HEK293T (cell line): ENCODE results near the gene FBXO34.
"Not testable (repeated sequence)": the region's sequence is repeated elsewhere in the genome, so short reads cannot be mapped to it uniquely, and the experiment has no call there.

Experiments used
- CTCF ChIA-PET: fragments of 350-600 bp; formaldehyde crosslinking; extraction: SDS; loops from one replicate; lab custom pipeline; 2021; ENCODE audit warnings: antibody characterized with exemption, inconsistent platforms; lab: Yijun Ruan, JAX
- POLR2A ChIA-PET: fragments of 350-600 bp; formaldehyde crosslinking; extraction: SDS; loops from one replicate; lab custom pipeline; 2020; ENCODE audit warnings: antibody characterized with exemption, inconsistent platforms; lab: Yijun Ruan, JAX
- DNase-seq: peaks from one replicate; pipeline ENCODE4 v3.0.0; 2012; ENCODE audit warnings: mixed read lengths; ENCODE audit errors: extremely low spot score
- ARNT ChIP-seq: fragments of 450-650 bp; IDR thresholded peaks from 2 replicates; pipeline ENCODE4 v1.6.1; 2017; ENCODE audit warnings: mild to moderate bottlenecking
- BHLHE40 ChIP-seq: fragments of 450-650 bp; IDR thresholded peaks from 2 replicates; pipeline ENCODE4 v1.6.1; 2016; ENCODE audit warnings: mild to moderate bottlenecking, moderate library complexity, borderline replicate concordance
- CTBP1 ChIP-seq: fragments of 450-650 bp; IDR thresholded peaks from 2 replicates; pipeline ENCODE4 v1.6.1; 2016; ENCODE audit warnings: borderline replicate concordance
- ELF4 ChIP-seq: fragments of 450-650 bp; IDR thresholded peaks from 2 replicates; pipeline ENCODE4 v1.6.1; 2017; ENCODE audit warnings: antibody characterized with exemption
- FOXA1 ChIP-seq: fragments of 450-650 bp; IDR thresholded peaks from 2 replicates; pipeline ENCODE4 v1.6.1; 2016; ENCODE audit warnings: mild to moderate bottlenecking
- FOXK2 ChIP-seq: fragments of 450-650 bp; IDR thresholded peaks from 2 replicates; pipeline ENCODE4 v1.6.1; 2016; ENCODE audit warnings: mild to moderate bottlenecking
- FOXM1 ChIP-seq: fragments of 450-650 bp; IDR thresholded peaks from 2 replicates; pipeline ENCODE4 v1.6.1; 2017; ENCODE audit warnings: mild to moderate bottlenecking, borderline replicate concordance
- HDGF ChIP-seq: fragments of 450-650 bp; IDR thresholded peaks from 2 replicates; pipeline ENCODE4 v1.6.1; 2017; ENCODE audit warnings: antibody characterized with exemption, borderline replicate concordance
- L3MBTL2 ChIP-seq: fragments of 450-650 bp; conservative IDR thresholded peaks from 2 replicates; pipeline ENCODE4 v1.6.1; 2016; ENCODE audit warnings: mild to moderate bottlenecking
- LEF1 ChIP-seq: fragments of 450-650 bp; IDR thresholded peaks from 2 replicates; pipeline ENCODE4 v1.6.1; 2017; ENCODE audit warnings: mild to moderate bottlenecking, borderline replicate concordance
- NFRKB ChIP-seq: fragments of 450-650 bp; IDR thresholded peaks from 2 replicates; pipeline ENCODE4 v1.6.1; 2016; ENCODE audit warnings: mild to moderate bottlenecking, moderate library complexity
- SP1 ChIP-seq: fragments of 450-650 bp; IDR thresholded peaks from 2 replicates; pipeline ENCODE4 v1.6.1; 2017
- SUZ12 ChIP-seq: fragments of 450-650 bp; IDR thresholded peaks from 2 replicates; pipeline ENCODE4 v1.6.1; 2016; ENCODE audit warnings: mild to moderate bottlenecking
- TARDBP ChIP-seq: fragments of 450-650 bp; IDR thresholded peaks from 2 replicates; pipeline ENCODE4 v1.6.1; 2016
- ZNF384 ChIP-seq: fragments of 450-650 bp; IDR thresholded peaks from 2 replicates; pipeline ENCODE4 v1.6.1; 2016
- TF ChIP-seq, protein P1 (sequence below): fragments of 450-650 bp; IDR thresholded peaks from 2 replicates; pipeline ENCODE4 v1.6.1; 2016

FBXO34 gene

DNA sequence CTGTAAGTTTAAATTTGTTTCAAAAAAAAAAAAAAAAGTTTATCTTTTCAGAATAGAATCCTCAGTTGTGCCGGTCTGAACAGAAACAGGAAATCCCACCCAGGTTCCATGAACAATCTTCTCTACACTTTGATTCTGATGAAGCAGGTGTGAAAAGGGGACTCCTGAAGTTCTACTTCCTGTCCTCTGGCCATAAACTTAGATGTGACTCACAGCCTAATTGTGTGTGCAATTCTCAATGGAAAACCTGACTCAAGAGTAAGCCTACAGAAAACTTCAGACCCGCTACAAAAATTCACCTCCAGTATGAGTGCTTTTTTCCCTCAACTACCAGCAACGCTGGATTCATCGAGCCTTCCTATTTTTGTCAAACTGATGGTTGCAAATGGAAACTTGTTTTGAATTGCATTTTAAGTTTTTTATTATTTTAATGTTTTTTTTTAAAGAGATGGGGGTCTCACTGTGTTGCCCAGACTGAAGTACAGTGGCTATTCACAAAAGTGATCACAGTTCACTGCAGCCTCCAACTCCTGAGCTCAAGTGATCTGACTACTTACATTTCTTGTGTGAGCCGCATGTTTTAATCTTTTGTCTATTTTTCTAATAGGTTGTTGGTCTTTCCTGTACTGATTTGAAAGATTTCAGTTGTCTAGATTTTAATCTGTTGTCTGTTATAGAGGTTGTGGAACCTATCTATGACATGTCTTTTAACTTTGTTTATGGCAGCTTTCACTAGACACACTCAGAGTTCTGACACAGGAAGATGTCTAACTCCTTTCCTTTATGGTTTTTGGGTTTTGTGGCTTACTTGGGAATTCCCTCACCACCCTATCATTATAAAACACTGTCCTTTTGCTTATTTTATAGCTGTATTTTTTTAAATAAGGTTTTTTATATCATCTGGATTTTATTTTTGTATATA, 102.8 kb downstream of the FBXO34 start:
- TF ChIP-seq NFRKB (no peak), SP1 (no peak), ELF4 (no peak), LEF1 (no peak), CTBP1 (no peak)
- TF ChIP-seq, protein P1, sequence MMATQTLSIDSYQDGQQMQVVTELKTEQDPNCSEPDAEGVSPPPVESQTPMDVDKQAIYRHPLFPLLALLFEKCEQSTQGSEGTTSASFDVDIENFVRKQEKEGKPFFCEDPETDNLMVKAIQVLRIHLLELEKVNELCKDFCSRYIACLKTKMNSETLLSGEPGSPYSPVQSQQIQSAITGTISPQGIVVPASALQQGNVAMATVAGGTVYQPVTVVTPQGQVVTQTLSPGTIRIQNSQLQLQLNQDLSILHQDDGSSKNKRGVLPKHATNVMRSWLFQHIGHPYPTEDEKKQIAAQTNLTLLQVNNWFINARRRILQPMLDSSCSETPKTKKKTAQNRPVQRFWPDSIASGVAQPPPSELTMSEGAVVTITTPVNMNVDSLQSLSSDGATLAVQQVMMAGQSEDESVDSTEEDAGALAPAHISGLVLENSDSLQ, result no peak
- CTCF ChIA-PET, result interaction anchor here (1.6 kb wide), 1 partner anchor 161 kb away, joined by 5 read pairs; no protein-coding TSS in a partner anchor
- POLR2A ChIA-PET, result no interaction called here
- DNase-seq, result no peak

- ChIA-PET CTCF (interaction anchor here (1.6 kb wide), 1 partner anchor 162 kb away, joined by 5 read pairs; no protein-coding TSS in a partner anchor), POLR2A (no interaction called here)
- TF ChIP-seq L3MBTL2 (no peak), LEF1 (no peak), ZNF384 (no peak), TARDBP (no peak), ELF4 (no peak)
- no peak for DNase-seq
Measured at GRCh38 chr14:55374771-55375170, 103.5 kb downstream of the FBXO34 start.

GRCh38 chr14:55377236-55377635, 106.0 kb downstream of the FBXO34 start:
- POLR2A ChIA-PET, result no interaction called here
- no peak for DNase-seq
- TF ChIP-seq SP1 (no peak), LEF1 (no peak), FOXM1 (no peak), L3MBTL2 (no peak), HDGF (no peak), CTBP1 (no peak), BHLHE40 (no peak), TARDBP (no peak), NFRKB (no peak), ZNF384 (no peak)
- CTCF ChIA-PET, result interaction anchor here (0.6 to 0.7 kb wide), 2 partner anchors 23 to 232 kb away, joined by 3 read pairs; no protein-coding TSS in a partner anchor

DNA sequence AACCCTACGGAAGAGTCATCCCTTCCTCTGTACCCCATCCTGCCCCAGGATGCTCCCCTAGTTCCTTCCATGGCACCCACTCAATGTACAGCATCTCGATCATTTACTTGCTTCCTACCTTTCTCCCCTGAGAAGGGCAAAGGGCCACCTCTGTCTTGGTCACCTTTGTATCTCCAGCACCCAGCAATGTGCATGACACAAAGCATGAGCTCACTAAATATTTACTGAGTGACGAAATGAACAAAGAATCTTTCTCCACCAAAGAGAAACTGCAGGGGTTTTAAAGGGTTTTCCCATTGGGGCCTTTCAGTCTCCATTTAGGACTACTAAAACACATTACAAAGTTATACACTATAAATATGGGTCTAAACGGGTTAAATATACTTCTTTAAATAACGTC, 109.8 kb downstream of the FBXO34 start:
- ChIA-PET POLR2A (no interaction called here), CTCF (interaction anchor here (0.8 kb wide), 1 partner anchor 43 kb away, joined by 3 read pairs; no protein-coding TSS in a partner anchor)
- DNase-seq, result no peak
- TF ChIP-seq BHLHE40 (no peak), FOXK2 (no peak), FOXA1 (no peak), NFRKB (no peak), ARNT (no peak), SP1 (no peak), FOXM1 (no peak), L3MBTL2 (no peak), LEF1 (no peak), CTBP1 (no peak), ELF4 (no peak), TARDBP (no peak), HDGF (no peak)
- TF ChIP-seq, protein P1, result no peak

DNA sequence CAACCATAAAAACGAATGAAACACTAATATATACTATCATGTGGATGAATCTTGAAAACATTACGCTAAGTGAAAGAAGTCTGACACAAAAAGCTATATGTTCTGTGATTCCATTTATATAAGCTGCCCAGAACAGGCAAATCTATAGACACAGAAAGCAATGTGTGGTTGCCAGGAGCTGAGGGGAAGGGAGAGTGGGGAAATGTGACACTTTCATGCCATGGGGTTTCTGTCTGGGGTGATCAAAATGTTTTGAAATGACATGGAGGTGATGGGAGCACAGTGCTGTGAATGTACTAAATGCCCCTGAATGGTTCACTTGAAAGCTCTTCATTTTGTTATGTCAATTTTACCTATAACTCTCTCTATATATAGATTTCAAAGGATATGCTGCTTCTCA, 110.3 kb downstream of the FBXO34 start:
- DNase-seq, result no peak
- CTCF ChIA-PET, result interaction anchor here (0.7 to 0.8 kb wide), 2 partner anchors 43 to 1574 kb away, joined by 3 read pairs; no protein-coding TSS in a partner anchor
- no peak for TF ChIP-seq FOXM1
- no peak for TF ChIP-seq FOXK2
- no peak for TF ChIP-seq TARDBP
- TF ChIP-seq, protein P1, result no peak
- TF ChIP-seq HDGF, result no peak
- no peak for TF ChIP-seq FOXA1
- TF ChIP-seq L3MBTL2, result no peak
- no peak for TF ChIP-seq BHLHE40
- TF ChIP-seq SUZ12, result no peak
- POLR2A ChIA-PET, result no interaction called here

DNA sequence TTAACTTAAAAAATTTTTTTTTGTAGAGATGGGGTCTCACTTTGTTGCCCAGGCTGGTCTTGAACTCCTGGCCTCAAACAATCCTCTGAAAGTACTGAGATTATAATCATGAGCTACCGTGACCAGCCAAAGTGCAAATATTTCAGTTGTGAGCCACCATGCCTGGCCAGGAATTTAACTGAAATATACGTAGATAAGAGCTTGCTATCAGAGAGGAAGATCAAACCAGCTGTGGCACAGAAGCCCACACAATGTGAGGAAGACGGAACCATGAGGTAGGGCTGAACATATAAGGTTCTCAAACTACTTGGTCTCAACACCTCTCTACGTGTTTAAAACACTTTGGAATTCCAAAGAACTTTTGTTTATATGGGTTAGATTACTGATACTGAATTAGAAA, 111.3 kb downstream of the FBXO34 start:
- no peak for DNase-seq
- ChIA-PET POLR2A (no interaction called here), CTCF (no interaction called here)
- TF ChIP-seq FOXK2 (no peak), ARNT (no peak), HDGF (no peak), NFRKB (no peak), SUZ12 (no peak), BHLHE40 (no peak), CTBP1 (no peak), ZNF384 (no peak), TARDBP (no peak), ELF4 (no peak), L3MBTL2 (no peak)
- TF ChIP-seq, protein P1, result no peak

DNA sequence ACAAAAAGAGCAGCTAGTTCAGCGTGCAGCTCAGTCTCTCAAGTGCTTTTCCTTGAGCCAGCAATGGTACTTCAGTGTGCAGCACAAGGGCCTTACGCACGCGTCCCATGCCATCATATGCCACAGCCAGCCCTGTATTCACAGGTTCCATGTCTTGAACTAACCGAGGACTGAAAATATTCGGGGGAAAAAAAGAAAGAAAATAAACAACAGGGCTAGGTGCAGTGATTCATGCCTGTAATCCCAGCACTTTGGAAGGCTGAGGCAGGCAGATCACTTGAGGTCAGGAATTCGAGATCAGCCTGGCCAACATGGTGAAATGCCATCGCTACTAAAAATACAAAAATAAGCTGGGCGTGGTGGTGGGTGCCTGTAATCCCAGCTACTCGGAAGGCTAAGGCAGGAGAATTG, 111.8 kb downstream of the FBXO34 start:
- DNase-seq, POLR2A ChIA-PET, CTCF ChIA-PET: not testable (repeated sequence)
